GM12878 (cell line): ENCODE measurements around the gene MGMT.

Experiments
- BACH1 ChIP-seq: fragments of 450-650 bp; IDR thresholded peaks from 2 replicates; pipeline ENCODE4 v1.6.1; 2017; ENCODE audit warnings: mild to moderate bottlenecking, borderline replicate concordance
- BMI1 ChIP-seq: fragments of 450-650 bp; IDR thresholded peaks from 2 replicates; pipeline ENCODE4 v1.6.1; 2016; ENCODE audit warnings: mild to moderate bottlenecking, moderate library complexity, borderline replicate concordance
- CBX3 ChIP-seq: fragments of 200-600 bp; sonication (generic); IDR thresholded peaks from 2 replicates; pipeline ENCODE4 v1.6.1; 2016; ENCODE audit warnings: low read depth, borderline replicate concordance
- GABPA ChIP-seq: IDR thresholded peaks from 2 replicates; pipeline ENCODE4 v1.6.1; 2014; ENCODE audit warnings: antibody characterized with exemption, low read depth, mild to moderate bottlenecking, inconsistent platforms
- NRF1 ChIP-seq: conservative IDR thresholded peaks from 2 replicates; pipeline ENCODE4 v1.6.1; 2011; ENCODE audit warnings: mild to moderate bottlenecking, low read depth, low read length, improper control_type of control experiment
- TCF3 ChIP-seq: IDR thresholded peaks from 2 replicates; pipeline ENCODE4 v1.6.1; 2012; ENCODE audit warnings: low read depth, mild to moderate bottlenecking, low read length, borderline replicate concordance; ENCODE audit not compliant: insufficient read depth
- ZNF274 ChIP-seq: IDR thresholded peaks from one replicate; pipeline ENCODE4 v1.8.0; 2011; ENCODE audit not compliant: insufficient read length, insufficient read depth
- TF ChIP-seq, protein P1 (sequence below), 3 experiments: IDR thresholded peaks in 2 of 3; conservative IDR thresholded peaks in 1 of 3; 2 replicates each; pipeline ENCODE4 v1.5.1; 2011; ENCODE audit warnings: low read depth in 3 of 3, low read length in 3 of 3, mild to moderate bottlenecking in 3 of 3, control low read depth in 2 of 3, moderate library complexity in 2 of 3, inconsistent platforms in 1 of 3, mixed read lengths in 1 of 3; ENCODE audit not compliant: control insufficient read depth in 2 of 3, insufficient read depth in 1 of 3; ENCODE audit errors: extremely low read depth in 1 of 3

DNA sequence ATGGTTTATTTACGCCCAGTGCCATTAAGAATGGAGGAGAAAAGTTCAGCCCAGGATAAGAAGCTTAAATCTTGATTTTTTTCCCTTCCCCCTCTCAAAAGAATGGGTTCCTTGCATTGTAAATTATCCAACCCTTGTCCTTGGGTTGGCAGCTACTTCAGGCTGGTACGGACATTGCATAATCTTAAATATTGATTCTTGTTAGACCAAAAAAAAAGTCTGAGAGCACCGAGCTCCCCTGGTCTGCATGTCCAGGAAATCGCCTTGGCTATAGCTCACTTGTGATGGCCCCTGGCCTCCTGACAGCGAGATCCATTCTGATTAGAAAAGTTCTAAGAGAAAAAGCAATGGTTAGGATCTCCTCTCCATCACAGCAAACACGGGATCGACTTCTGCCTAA is 345.4 kb downstream of the MGMT start:
- TF ChIP-seq, protein P1, sequence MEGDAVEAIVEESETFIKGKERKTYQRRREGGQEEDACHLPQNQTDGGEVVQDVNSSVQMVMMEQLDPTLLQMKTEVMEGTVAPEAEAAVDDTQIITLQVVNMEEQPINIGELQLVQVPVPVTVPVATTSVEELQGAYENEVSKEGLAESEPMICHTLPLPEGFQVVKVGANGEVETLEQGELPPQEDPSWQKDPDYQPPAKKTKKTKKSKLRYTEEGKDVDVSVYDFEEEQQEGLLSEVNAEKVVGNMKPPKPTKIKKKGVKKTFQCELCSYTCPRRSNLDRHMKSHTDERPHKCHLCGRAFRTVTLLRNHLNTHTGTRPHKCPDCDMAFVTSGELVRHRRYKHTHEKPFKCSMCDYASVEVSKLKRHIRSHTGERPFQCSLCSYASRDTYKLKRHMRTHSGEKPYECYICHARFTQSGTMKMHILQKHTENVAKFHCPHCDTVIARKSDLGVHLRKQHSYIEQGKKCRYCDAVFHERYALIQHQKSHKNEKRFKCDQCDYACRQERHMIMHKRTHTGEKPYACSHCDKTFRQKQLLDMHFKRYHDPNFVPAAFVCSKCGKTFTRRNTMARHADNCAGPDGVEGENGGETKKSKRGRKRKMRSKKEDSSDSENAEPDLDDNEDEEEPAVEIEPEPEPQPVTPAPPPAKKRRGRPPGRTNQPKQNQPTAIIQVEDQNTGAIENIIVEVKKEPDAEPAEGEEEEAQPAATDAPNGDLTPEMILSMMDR (IDR thresholded peaks at IDR 0.05 in 2 of 3, conservative IDR thresholded peaks at IDR 0.05 in 1 of 3; ENCODE audit: control insufficient read depth in 2 of 3, extremely low read depth in 1 of 3, insufficient read depth in 1 of 3, low read depth in 3 of 3, low read length in 3 of 3), result no peak
- TF ChIP-seq CBX3 (no peak), TCF3 (no peak), ZNF274 (no peak), BMI1 (no peak), BACH1 (no peak), NRF1 (no peak), GABPA (no peak)
